WI38 (cell line): ENCODE results near the gene TANGO2.

Source experiments
- H3K4me3 ChIP-seq: 2 replicates; pipeline ENCODE4 v1.5.1; 2011; ENCODE audit warnings: low read depth, mild to moderate bottlenecking, control low read depth, low read length
- TF ChIP-seq, protein P1 (sequence below): IDR thresholded peaks from 2 replicates; pipeline ENCODE4 v1.5.1; 2012; ENCODE audit warnings: low read depth, mild to moderate bottlenecking, control low read depth, low read length

The TANGO2 gene

DNA sequence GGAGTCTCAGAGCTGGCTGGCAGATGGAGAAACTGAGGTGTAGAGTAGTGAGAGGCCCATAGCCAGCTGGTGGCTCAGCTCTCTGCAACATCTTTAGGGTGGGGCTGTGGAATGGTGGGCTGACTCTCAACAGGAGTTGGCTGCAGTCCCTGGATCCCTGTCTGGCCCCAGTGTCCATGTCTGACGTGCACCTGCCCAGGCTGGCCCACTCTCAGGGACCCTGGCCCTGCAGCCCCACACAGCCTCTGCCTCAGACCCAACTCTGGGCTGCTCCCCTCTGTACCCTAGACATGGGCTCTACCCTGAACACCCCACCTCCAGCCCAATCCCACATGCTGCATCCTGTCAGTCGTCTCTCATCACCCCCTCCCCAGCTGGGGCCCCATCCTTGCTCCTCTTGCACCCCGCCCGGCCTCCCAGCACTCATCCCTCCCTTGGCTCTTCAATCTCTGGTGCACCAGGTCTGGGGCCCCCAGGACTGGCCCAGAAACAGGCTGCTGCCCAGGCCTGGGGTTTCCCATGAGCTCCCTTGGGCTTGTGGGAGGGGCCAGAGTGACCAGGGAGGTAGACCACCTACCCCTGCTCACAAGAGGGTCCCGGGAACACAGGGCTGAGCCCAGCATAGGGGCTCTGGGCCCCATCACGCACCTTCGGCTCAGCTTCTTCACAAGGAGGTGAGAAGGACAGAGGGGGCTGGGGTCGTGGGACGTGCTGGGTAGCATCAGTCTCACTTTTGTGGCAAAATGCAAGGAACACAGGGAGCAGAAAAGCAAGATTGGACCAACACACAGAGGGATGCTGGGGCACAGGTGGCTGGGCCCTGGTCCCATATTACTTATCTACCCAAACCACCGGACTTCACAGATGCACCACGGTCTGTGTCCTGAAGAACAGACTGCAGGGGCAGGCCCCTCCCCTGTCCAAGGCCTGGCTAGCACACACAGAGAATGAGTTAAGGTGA, 35.8 kb upstream of the TANGO2 start:
- no peak overlapping the region for H3K4me3 ChIP-seq
- TF ChIP-seq, protein P1, sequence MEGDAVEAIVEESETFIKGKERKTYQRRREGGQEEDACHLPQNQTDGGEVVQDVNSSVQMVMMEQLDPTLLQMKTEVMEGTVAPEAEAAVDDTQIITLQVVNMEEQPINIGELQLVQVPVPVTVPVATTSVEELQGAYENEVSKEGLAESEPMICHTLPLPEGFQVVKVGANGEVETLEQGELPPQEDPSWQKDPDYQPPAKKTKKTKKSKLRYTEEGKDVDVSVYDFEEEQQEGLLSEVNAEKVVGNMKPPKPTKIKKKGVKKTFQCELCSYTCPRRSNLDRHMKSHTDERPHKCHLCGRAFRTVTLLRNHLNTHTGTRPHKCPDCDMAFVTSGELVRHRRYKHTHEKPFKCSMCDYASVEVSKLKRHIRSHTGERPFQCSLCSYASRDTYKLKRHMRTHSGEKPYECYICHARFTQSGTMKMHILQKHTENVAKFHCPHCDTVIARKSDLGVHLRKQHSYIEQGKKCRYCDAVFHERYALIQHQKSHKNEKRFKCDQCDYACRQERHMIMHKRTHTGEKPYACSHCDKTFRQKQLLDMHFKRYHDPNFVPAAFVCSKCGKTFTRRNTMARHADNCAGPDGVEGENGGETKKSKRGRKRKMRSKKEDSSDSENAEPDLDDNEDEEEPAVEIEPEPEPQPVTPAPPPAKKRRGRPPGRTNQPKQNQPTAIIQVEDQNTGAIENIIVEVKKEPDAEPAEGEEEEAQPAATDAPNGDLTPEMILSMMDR = no peak

DNA sequence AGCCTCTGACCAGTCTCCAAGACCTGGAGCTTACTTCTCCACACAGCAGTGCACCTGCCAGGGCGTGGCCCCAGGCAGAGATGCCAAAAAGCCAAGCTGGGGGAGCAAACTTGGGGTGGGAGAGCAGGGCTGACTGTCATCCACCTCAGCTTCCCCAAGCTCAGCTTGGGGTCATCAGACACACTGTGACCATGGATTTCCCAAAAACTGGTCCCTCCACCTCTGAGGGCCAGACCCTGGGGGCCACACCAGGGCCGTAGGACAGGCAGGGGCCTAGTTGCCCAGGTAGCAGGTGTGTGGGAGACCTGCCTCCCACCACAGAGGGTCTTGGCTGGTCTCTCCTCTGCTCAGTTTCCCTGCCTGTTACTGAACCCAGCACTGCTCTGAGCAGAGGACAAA, 34.9 kb upstream of the TANGO2 start:
- H3K4me3 ChIP-seq = peak overlapping the region; percentile 74
- TF ChIP-seq, protein P1 = no peak

DNA sequence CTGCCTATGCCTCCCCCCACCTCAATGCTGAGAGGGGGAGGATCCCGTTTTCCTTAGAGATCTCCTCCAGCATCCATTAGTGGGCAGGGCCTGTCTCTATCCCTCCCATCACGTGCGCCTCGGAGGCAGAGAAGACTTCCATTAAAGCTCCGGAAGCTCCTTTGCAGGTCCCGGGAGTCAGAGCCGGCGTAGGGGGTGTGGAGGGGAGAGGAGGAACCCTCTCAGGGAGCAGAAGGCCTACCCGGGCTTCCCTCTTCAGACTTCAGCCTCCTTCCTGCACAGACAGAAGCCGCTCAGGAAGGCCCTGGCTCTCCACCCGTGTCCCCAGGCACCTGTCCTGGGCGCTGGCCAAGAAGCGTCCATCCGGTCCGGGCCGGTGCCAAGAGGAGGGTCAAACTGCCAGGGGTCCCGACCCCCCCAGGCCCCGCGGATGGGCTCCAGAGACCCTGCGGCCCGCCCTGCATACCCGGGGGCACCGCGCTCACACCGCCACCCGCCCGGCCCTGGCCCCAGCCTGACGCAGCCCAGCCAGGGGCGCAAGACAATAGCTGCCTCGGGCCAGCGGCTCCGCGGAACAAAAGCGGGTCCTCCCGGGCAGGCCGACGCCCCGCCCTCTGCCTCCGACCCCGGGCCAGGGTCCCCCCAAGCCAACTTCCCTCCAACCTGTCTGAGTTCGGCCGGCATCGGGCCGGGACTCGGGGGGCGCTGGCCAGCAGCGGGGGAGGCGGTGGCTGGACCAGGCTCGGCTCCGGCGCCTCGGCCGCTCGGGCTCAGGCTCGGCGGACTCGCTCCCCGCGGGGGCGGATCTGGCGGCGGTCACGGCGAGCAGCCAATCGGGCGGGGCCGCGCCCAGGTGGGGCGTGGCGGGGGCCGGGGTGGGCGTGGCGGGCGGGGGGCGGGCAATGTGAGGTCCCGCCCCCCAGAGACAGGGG, 34.2 kb upstream of the TANGO2 start:
- H3K4me3 ChIP-seq = peak overlapping the region; percentile 74
- TF ChIP-seq, protein P1 = no peak

DNA sequence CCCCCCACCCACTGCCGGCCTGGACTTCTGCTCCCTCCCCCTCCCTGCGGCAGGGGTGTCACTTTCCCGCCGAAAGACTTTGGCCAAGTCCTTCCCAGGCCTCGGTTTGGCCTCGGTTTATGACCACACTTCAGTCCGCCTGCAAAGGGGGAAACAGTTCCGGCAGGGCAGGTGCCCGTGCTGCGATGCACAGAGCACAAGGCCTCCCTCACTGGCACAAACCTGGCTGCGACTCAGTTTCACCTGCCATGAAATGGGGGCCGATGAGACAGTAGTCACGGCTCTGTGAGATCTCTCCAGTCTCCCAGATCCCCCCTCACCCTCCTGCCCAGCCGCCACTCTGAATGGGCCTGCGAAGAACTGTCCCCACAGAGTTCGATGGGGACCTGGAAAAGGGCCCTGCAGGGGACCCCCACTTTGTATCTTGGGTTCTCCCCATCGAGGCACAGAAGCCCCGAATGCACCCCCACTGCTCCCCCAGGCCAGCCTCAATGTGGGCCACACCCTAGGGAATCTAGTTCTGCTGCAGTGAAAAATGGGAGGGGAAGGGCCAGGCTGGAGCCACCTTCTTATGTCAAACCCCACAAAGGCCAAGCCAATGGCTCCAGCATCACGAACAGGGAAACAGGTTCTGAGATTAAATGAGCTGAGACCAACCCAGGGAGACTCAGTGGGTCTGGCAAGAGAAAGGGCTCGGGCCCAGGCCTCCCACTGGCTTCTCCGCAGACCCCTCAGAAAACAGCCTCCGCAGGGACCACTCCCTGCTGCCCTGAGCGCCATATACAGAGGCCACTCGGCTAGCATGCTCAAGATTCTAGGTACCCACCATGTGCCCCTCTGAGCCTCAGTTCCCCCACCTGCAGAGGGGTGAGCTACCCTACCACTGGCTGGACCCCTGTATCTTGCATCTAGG, 33.3 kb upstream of the TANGO2 start:
- H3K4me3 ChIP-seq = no peak overlapping the region
- TF ChIP-seq, protein P1 = no peak

DNA sequence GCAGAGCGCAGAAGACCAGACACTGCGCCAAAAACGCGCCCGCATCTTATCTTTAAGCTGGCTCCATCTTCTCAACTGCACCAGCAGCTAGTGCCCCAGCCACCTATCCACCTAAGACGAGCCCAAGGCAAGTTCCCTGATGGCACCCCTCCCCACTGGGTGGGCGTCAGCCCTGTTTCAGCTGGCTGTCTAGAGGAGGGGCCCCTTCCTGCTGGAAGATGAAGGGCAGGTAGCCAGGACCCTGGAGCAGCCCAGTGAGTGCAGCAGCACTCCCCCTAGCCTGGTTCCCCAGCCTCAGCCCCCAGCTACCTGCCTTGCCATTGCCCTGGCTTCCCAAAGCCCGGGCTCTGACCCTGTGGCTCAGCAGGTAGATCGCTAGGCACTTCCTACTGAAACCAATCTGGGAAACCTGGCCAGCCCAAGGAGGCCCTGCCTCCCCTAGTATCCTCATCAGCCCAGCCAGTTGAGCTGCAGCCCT, 32.5 kb upstream of the TANGO2 start:
- TF ChIP-seq, protein P1 = no peak
- no peak overlapping the region for H3K4me3 ChIP-seq

DNA sequence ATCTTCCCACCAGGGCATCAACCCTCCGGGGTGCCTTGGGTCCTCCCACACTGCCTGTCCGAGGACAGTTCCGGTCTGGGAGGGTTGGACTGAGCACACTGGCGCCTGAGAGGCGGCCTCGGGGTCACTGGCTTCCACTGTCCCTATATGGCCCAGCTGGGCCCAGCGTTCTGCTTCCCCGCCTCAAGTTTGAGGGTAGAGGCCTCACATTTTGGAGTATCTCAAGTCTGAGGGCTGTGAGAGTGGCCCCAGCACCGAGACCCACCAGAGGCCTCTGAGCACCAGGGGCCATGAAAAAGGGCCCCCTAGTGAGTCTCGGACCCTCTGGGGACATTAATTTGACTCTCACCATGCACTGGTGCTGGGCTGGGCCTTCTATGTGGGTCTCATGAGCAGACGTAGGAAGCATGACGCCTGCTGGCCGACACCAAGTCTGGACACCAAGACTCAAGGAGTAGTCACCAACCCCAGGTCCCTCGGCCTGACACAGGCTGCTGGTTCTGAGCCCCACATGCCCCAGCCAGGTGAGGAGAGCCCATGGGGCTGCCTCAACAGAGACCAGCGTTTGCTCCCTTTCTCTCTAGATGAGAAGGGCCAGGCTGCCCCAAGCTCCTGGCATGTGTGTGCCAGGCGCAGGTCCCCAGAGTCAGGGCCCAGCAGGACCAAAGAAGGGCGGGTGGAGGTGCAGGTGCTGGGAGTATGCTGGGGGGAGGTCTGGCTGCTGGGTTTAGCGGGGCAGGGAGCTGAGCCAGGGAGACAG, 31.8 kb upstream of the TANGO2 start:
- H3K4me3 ChIP-seq = no peak overlapping the region
- TF ChIP-seq, protein P1 = no peak
